Thyroid gland (tissue), 4 donors: ENCODE data around the gene SGTB.

Source experiments
- CTCF ChIP-seq, 6 experiments: fragments of 200-600 bp in 3 of 6; fragments of 450-650 bp in 3 of 6; sonication (generic) in 3 of 6; IDR thresholded peaks; one replicate each; pipeline ENCODE4 v1.5.1; 2016 to 2019; ENCODE audit warnings: antibody characterized with exemption in 6 of 6, mild to moderate bottlenecking in 2 of 6, inconsistent platforms in 1 of 6, moderate library complexity in 1 of 6
- POLR2A ChIP-seq, 2 donors: fragments of 450-650 bp; IDR thresholded peaks; one replicate each; pipeline ENCODE4 v1.6.1; 2017; ENCODE audit warnings: antibody characterized with exemption in 2 of 2, mild to moderate bottlenecking in 2 of 2, moderate library complexity in 1 of 2

- TF ChIP-seq CTCF (IDR thresholded peaks at IDR 0.05) (no peak), POLR2A (IDR thresholded peaks at IDR 0.05) (no peak)
Measured at GRCh38 chr5:65736011-65736410, 14.1 kb upstream of the SGTB start.
